SW480 (cell line): ENCODE data around the gene PRSS12.

Experiments
- DNase-seq: peaks from one replicate; pipeline ENCODE4 v3.0.0-alpha.2; 2016; ENCODE audit warnings: low spot score

The PRSS12 gene

DNA sequence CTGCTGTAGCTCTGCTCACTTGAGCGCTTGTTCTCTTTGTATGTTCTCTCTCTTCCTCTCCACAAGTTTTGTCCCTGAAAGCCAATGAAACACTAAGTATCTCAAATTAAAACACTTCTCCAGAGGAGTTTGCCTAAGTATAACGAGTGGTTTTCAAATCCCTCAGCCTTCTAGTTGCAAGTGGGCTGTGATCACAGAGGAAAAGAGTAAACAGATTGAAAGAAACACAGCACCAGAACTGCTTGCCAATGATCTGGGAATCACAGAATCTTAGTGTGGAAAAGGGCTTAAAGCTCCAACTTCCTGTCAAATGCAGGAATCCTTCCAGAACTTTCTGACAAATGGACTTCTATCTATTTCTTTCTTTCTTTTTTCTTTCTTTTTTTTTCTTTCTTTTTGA, 4.8 kb upstream of the PRSS12 start:
- no peak for DNase-seq

- DNase-seq = no peak
Observed at GRCh38 chr4:118356731-118357130, 3.9 kb upstream of the PRSS12 start.

GRCh38 chr4:118356111-118356510, 3.3 kb upstream of the PRSS12 start:
- no peak for DNase-seq

- DNase-seq = no peak
Observed at GRCh38 chr4:118354913-118355312, 2.1 kb upstream of the PRSS12 start.

GRCh38 chr4:118353534-118354030, 779 bp upstream of the PRSS12 start:
- no peak for DNase-seq

GRCh38 chr4:118351851-118352827, 664 bp downstream of the PRSS12 start:
- DNase-seq = peak; percentile 79

GRCh38 chr4:118350961-118351360, 1.8 kb downstream of the PRSS12 start:
- DNase-seq = no peak

DNA sequence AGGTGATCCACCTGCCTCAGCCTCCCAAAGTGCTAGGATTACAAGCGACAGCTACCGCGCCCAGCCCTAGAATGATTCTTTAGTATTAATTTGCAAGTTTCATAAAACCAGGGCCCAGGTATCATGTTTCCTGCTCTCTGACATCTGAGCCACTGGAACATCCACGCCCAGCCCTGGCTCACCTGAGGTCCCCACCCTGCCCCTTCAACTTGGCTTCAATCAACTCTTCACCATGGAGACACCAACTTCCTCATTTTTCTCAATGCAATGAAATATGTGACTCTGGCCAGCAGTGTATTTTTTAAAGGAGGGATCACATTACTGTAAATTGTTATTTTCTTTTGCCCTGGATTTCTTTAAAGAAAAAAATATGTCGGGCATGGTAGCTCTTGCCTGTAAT, 3.9 kb downstream of the PRSS12 start:
- DNase-seq = peak; percentile 46

- DNase-seq = no peak
Observed at GRCh38 chr4:118346495-118346894, 6.3 kb downstream of the PRSS12 start.

- DNase-seq = no peak
Observed at GRCh38 chr4:118345813-118346212, 7.0 kb downstream of the PRSS12 start.

DNA sequence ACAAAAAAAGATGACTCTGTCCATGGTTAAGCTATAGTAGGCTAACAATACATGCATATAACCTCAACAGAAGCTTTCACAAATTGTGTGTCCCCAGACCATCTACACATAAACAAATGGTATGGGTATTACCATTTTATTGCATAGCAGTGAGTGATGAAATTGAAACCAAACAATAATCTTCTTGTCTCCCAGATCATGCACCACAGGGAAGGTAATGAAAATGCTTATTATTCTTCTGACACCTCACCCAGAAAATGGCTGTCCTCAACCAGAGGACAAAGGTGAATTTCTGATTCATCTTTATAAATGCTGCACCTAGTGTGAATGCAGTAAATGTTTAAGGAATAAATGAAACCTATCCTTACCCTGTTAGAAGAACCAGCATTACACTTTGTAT, 8.0 kb downstream of the PRSS12 start:
- DNase-seq = peak; percentile 87

DNA sequence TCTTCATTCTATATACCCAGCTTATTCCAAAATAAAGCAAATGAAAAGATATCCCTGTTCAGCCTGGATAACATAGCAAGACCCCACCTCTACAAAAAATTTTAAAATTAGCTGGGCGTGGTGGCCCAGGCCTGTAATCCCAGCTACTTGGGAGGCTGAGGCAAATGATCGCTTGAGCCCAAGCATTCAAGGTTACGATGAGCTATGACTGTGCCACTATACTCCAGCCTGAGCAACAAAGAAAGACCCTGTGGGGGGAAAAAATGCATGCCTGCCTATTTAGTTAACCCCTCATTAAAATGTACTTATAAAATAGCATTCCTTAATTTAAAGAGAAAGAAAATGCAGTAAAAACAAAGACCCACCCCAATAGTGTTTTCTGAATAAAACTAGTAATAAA, 9.3 kb downstream of the PRSS12 start:
- DNase-seq = no peak

DNA sequence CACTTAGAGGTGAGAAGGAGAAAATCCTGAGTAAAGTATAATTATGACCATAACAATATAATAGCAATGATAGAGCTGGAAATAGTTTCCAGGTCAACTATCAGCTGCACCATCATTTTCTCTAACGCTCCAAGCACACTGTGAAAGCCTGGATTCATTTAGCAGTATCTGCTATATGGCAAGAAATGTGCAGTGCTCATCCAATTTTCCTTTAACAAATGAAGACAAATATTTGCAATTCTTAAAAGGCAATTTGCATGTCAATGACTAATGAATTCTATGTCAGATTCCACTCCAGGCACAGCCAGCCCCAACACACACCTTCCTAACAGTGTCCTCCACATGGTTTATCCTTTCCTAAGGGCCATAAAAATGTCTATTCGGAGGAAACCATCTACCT, 12.7 kb downstream of the PRSS12 start:
- no peak for DNase-seq

- DNase-seq = no peak
Observed at GRCh38 chr4:118338981-118339765, 13.6 kb downstream of the PRSS12 start.

DNA sequence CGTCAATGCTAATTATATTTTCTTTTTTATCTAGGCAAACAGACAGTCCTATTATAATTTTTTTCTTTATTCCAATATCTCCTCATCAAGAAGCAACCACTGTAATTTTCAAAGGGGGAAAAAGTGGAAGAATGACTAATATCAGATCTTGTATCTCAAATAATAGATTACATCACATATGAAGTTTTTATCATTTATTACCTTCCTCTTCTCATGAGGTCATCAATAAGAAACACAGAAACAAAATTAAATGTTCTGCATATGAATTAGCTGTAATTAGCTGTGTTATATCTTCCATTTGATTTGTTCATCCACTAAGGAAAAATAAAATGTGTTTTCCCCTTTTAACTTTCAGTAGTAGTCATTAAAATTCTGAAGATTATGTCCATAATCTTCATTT, 14.3 kb downstream of the PRSS12 start:
- no peak for DNase-seq

GRCh38 chr4:118337954-118338353, 14.8 kb downstream of the PRSS12 start:
- DNase-seq = no peak

- no peak for DNase-seq
Observed at GRCh38 chr4:118335774-118336173, 17.0 kb downstream of the PRSS12 start.

DNA sequence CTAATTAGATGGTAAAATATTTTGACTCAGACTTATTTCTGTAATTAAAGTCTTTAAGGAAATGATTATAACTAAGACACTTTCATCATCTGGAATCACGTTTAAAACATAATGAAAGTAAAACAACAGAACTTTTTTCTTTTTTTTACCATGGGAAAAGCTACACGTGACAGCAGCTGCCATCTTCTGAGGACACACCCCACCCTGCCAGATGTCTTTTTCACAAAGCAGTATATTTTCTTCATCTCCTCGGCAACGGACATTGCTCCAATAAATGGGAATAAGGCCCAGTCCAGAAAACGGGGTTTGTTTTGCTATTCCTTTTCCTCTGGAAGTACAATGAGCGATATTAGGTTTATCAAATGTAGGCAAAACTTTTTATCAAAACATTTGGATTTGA, 17.5 kb downstream of the PRSS12 start:
- no peak for DNase-seq

DNA sequence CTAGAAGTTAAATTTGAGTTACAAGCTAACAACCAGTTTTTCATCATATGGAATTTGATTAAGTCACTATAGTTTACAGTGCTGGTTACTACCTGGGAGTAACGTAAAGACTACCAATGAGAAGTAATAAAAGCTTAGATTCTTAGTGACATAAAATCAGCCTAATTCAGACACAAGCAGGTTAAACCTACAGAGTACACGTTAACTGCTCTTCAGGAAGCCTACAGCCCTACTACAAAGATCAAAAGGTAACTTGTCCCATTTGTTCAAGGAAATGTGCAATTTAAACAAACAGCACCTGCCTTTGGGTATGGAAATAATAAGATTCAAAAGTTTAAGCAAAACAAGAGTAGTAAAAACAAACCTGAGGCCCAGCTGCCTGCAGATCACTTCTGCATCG, 21.5 kb downstream of the PRSS12 start:
- DNase-seq = no peak

DNA sequence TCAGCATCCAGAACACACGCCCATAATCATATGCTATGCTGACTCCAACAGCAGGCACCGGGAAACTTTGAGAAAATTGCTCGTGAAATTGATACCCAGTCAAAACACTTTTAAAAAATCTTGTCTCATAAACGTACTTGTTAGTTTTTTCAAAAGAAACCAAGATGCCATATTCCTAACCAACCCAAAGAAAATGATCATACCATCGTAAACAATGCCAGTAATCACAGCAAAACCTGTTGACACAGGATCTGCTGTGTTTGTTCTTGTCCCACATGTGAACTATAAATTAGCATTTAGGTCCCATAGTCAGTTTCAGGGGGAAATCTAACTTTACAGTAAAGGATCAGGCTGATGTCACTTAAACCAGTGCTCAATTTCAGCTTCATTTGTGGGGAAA, 23.0 kb downstream of the PRSS12 start:
- no peak for DNase-seq

- no peak for DNase-seq
Observed at GRCh38 chr4:118327554-118328241, 25.1 kb downstream of the PRSS12 start.

- no peak for DNase-seq
Observed at GRCh38 chr4:118326585-118326984, 26.2 kb downstream of the PRSS12 start.
